Measurements from ENCODE around the gene GRAP2. TPM values are rescaled to one million over a fixed set of nuclear protein-coding genes. Genes with fewer than 3 reads are reported as not detected.

GRAP2 gene
- total RNA-seq, 1 experiment from 2014 or later: not detected

DNA sequence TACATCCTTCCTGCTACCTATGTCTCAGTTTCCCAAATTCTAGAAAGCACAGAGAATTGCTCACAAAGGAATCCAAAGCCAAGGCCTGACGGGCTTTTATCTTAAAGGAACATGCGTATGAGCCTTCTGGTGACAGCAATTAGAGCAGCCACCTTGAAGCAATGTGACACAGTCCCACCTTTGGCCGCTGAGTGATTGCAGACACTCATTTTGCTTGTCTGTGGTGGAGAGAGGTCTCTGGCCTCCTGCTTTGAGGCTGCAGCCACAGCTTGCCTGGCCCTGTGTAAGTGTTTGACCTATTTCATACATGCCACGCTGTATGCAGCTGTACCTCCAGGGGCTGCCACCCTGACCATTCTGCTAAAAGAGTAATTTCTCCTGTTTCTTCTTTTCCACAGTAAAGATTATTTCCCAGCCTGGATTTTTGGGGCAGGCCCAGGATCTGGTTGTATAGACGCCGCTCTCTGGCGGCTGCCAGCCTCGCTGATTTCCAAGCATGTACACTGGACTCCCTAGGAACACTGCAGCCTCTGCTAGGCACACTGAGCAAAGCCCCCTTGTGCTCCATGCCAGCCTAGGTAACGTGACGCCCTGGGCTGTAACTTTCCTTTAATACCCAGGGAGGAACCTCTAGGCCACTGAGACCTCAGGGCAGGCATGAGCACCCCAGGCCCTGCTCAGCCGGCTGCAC, 58.2 kb downstream of the GRAP2 start:
- no peak overlapping the region for H3K9ac ChIP-seq (ENCODE audit: low read length)
- no peak overlapping the region for H3K4me2 ChIP-seq (ENCODE audit: low read length)
- intact Hi-C loops (cut with micrococcal nuclease): no loop called here
- H3K27me3 ChIP-seq (ENCODE audit: low read length): no peaks in the 10 kb centered on the region
- H2AFZ ChIP-seq (ENCODE audit: low read length): no peak overlapping the region
- no peaks in the 10 kb centered on the region for H3K36me3 ChIP-seq (ENCODE audit: low read depth, low read length)
- TF ChIP-seq EZH2 (IDR thresholded peaks at IDR 0.05; ENCODE audit: low read length, unreplicated experiment) (no peak), EZH2phosphoT487 (IDR thresholded peaks at IDR 0.05; ENCODE audit: borderline replicate concordance, low read length) (no peak)
- TF ChIP-seq, protein P1, sequence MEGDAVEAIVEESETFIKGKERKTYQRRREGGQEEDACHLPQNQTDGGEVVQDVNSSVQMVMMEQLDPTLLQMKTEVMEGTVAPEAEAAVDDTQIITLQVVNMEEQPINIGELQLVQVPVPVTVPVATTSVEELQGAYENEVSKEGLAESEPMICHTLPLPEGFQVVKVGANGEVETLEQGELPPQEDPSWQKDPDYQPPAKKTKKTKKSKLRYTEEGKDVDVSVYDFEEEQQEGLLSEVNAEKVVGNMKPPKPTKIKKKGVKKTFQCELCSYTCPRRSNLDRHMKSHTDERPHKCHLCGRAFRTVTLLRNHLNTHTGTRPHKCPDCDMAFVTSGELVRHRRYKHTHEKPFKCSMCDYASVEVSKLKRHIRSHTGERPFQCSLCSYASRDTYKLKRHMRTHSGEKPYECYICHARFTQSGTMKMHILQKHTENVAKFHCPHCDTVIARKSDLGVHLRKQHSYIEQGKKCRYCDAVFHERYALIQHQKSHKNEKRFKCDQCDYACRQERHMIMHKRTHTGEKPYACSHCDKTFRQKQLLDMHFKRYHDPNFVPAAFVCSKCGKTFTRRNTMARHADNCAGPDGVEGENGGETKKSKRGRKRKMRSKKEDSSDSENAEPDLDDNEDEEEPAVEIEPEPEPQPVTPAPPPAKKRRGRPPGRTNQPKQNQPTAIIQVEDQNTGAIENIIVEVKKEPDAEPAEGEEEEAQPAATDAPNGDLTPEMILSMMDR (conservative IDR thresholded peaks at IDR 0.05; ENCODE audit: low read depth, low read length): no peak
- H3K4me1 ChIP-seq (ENCODE audit: insufficient read depth, low read length): peaks cover 27% of the 10 kb centered on the region
- no peak for DNase-seq
- H3K9me2 ChIP-seq (replicated peaks; ENCODE audit: low read length): no peaks in the 10 kb centered on the region
- no TSS peak for BruUV-seq (replicated peaks)
- no peak overlapping the region for H3K27ac ChIP-seq (ENCODE audit: low read length)
- no peaks in the 10 kb centered on the region for H3K79me2 ChIP-seq (ENCODE audit: low read length)
- ATAC-seq: no peak
- no peaks in the 10 kb centered on the region for H3K9me3 ChIP-seq (ENCODE audit: low read length)
- no peaks in the 10 kb centered on the region for H3F3A ChIP-seq (ENCODE audit: low read length, unreplicated experiment)
- no peak overlapping the region for H3K4me3 ChIP-seq (ENCODE audit: low read length)
- no peaks in the 10 kb centered on the region for H4K20me1 ChIP-seq (ENCODE audit: low read length)
- ChIA-PET CTCF (no interaction called here), POLR2A (ENCODE audit: unreplicated experiment) (no interaction called here)

GRCh38 chr22:39959640-39960447, 59.0 kb downstream of the GRAP2 start, which contains the start of gene TMA7B:
TSS of gene TMA7B (plus strand) at chr22:39960397. CDS start at chr22:39964375, 3,978 bp downstream.
- peak within 1 kb of the TSS; percentile 58 for H3K4me2 ChIP-seq (ENCODE audit: low read length)
- DNase-seq: peak; percentile 57
- no peaks in the 10 kb centered on the region for H3K9me3 ChIP-seq (ENCODE audit: low read length)
- no peaks in the 10 kb centered on the region for H4K20me1 ChIP-seq (ENCODE audit: low read length)
- CTCF ChIA-PET: no interaction called here
- H3K36me3 ChIP-seq (ENCODE audit: low read depth, low read length): no peaks in the 10 kb centered on the region
- no peak within 1 kb of the TSS; the same call in 1 of the 2 replicates for H3K4me3 ChIP-seq (ENCODE audit: low read length)
- H3K27me3 ChIP-seq (ENCODE audit: low read length): no peaks in the 10 kb centered on the region
- peak within 1 kb of the TSS; percentile 57; the same call in 1 of the 2 replicates for H2AFZ ChIP-seq (ENCODE audit: low read length)
- no TSS peak for BruUV-seq (replicated peaks)
- peaks cover 27% of the 10 kb centered on the region for H3K4me1 ChIP-seq (ENCODE audit: insufficient read depth, low read length)
- H3K9me2 ChIP-seq (replicated peaks; ENCODE audit: low read length): no peaks in the 10 kb centered on the region
- H3K27ac ChIP-seq (ENCODE audit: low read length): peak within 1 kb of the TSS; percentile 61
- no peaks in the 10 kb centered on the region for H3K79me2 ChIP-seq (ENCODE audit: low read length)
- POLR2A ChIA-PET (ENCODE audit: unreplicated experiment): no interaction called here
- ATAC-seq: peak; percentile 74
- no peak within 1 kb of the TSS for H3K9ac ChIP-seq (ENCODE audit: low read length)
- TF ChIP-seq, protein P1 (conservative IDR thresholded peaks at IDR 0.05; ENCODE audit: low read depth, low read length): peak; percentile 29; the same call in 1 of the 2 replicates
- no peak for TF ChIP-seq EZH2phosphoT487 (IDR thresholded peaks at IDR 0.05; ENCODE audit: borderline replicate concordance, low read length)
- H3F3A ChIP-seq (ENCODE audit: low read length, unreplicated experiment): no peaks in the 10 kb centered on the region
- intact Hi-C loops (cut with micrococcal nuclease): no loop called here

All from PC-3 (cell line).